GM18858 (cell line): ENCODE results near the gene PDE2A.

Experiments
- ATAC-seq: cut with Tn5 transposase; IDR thresholded peaks from one replicate; pipeline ENCODE4 v1.9.1; 2021; ENCODE audit not compliant: unreplicated experiment

PDE2A gene

GRCh38 chr11:72592698-72593495, 81.3 kb downstream of the PDE2A start:
- ATAC-seq, result no peak

GRCh38 chr11:72591785-72592502, 82.3 kb downstream of the PDE2A start:
- no peak for ATAC-seq

GRCh38 chr11:72591023-72591422, 83.2 kb downstream of the PDE2A start:
- ATAC-seq, result no peak

GRCh38 chr11:72589802-72590761, 84.1 kb downstream of the PDE2A start:
- ATAC-seq, result no peak

- ATAC-seq, result no peak
Measured at GRCh38 chr11:72588421-72589410, 85.5 kb downstream of the PDE2A start.

- no peak for ATAC-seq
Measured at GRCh38 chr11:72587696-72588095, 86.5 kb downstream of the PDE2A start.

- ATAC-seq, result no peak
Measured at GRCh38 chr11:72586321-72587090, 87.7 kb downstream of the PDE2A start.

GRCh38 chr11:72585762-72586311, 88.4 kb downstream of the PDE2A start:
- no peak for ATAC-seq

GRCh38 chr11:72584939-72585597, 89.2 kb downstream of the PDE2A start:
- no peak for ATAC-seq

GRCh38 chr11:72584293-72584938, 89.8 kb downstream of the PDE2A start:
- ATAC-seq, result no peak

- ATAC-seq, result no peak
Measured at GRCh38 chr11:72583616-72584292, 90.5 kb downstream of the PDE2A start.

GRCh38 chr11:72583177-72583553, 91.1 kb downstream of the PDE2A start:
- no peak for ATAC-seq

GRCh38 chr11:72582206-72583176, 91.7 kb downstream of the PDE2A start:
- ATAC-seq, result no peak

- ATAC-seq, result no peak
Measured at GRCh38 chr11:72581067-72581466, 93.2 kb downstream of the PDE2A start.

GRCh38 chr11:72580642-72580950, 93.6 kb downstream of the PDE2A start:
- ATAC-seq, result no peak

- no peak for ATAC-seq
Measured at GRCh38 chr11:72579816-72580641, 94.2 kb downstream of the PDE2A start.
